IMR-90 (cell line): ENCODE results near the gene GPRIN3.

Experiments used
- BHLHE40 ChIP-seq: fragments of 150-350 bp; IDR thresholded peaks from 2 replicates; pipeline ENCODE4 v1.6.1; 2016; ENCODE audit warnings: mild to moderate bottlenecking, low read depth, low read length
- CHD1 ChIP-seq: IDR thresholded peaks from 2 replicates; pipeline ENCODE4 v1.6.1; 2012; ENCODE audit warnings: low read depth, low read length, improper control_type of control experiment
- CTCF ChIP-seq: conservative IDR thresholded peaks from 2 replicates; pipeline ENCODE4 v1.5.1; 2012; ENCODE audit warnings: mild to moderate bottlenecking, low read depth, low read length, improper control_type of control experiment
- POLR2A ChIP-seq: IDR thresholded peaks from 2 replicates; pipeline ENCODE4 v1.6.1; 2012; ENCODE audit warnings: mild to moderate bottlenecking, low read depth, low read length
- RFX5 ChIP-seq: IDR thresholded peaks from 2 replicates; pipeline ENCODE4 v1.8.0; 2012; ENCODE audit warnings: low read depth, mild to moderate bottlenecking, low read length, moderate library complexity
- USF2 ChIP-seq: fragments of 150-350 bp; IDR thresholded peaks from 2 replicates; pipeline ENCODE4 v1.6.1; 2017; ENCODE audit warnings: mild to moderate bottlenecking, antibody characterized with exemption, low read length, low read depth

DNA sequence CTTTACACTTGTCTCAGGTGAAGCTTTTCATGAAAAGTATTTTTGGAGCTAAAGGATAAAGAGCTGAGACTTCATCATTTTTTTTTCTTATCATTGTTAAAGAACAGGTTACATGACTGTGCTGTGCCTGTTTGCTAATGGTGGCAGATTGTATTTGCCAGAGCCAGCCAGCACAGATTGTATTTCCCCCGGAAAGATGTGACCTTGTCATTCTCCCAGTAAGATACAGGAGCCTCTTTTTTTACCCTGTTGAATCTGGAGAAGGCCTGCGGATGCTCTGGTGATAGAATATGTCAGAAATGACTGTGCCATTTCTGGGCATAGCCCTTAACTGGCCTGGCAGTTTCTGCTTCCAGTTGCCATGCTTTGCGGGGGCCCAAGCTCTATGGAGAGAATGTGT, 91.9 kb downstream of the GPRIN3 start:
- no peak for TF ChIP-seq USF2
- TF ChIP-seq CHD1, result no peak
- TF ChIP-seq CTCF, result no peak
- TF ChIP-seq RFX5, result no peak
- no peak for TF ChIP-seq BHLHE40
- TF ChIP-seq POLR2A, result no peak
